ENCODE measurements around the gene INTS2.
"Not testable (repeated sequence)": the region's sequence is repeated elsewhere in the genome, so short reads cannot be mapped to it uniquely, and the experiment has no call there.

Gene INTS2

DNA sequence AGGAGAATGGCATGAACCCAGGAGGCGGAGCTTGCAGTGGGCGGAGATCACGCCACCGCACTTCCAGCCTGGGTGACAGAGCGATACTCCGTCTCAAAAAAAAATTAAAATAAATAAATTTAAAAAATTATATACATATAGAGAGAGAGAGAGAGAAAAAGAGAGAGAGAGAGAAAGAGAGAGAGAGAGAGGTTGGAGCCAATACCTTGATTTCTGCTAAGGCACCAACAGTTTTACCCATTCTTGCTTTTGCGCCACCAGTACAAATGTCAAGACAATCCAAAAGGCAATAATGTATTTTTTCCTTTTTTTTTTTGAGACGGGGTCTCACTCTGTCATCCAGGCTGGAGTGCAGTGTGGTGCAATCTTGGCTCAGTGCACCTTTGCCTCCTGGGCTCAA is 81.7 kb downstream of the INTS2 start:
- DNase-seq, result no peak

DNA sequence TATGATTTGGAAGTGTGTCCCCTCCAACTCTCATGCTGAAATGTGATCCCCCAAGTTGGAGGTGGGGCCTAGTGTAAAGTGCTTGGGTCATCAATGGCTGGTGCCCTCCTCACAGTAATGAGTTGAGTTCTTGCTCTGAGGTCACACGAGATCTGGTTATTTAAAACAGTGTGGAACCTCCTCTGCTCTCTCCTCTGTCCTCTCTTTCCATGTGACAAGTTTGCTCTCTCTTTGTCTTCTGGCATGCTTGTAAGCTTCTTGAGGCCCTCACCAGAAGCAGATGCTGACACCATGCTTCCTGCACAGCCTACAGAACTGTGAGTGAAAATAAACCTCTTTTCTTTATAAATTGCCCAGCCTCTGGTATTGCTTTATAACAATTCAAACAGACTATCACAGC is 84.3 kb downstream of the INTS2 start:
- no peak for DNase-seq

DNA sequence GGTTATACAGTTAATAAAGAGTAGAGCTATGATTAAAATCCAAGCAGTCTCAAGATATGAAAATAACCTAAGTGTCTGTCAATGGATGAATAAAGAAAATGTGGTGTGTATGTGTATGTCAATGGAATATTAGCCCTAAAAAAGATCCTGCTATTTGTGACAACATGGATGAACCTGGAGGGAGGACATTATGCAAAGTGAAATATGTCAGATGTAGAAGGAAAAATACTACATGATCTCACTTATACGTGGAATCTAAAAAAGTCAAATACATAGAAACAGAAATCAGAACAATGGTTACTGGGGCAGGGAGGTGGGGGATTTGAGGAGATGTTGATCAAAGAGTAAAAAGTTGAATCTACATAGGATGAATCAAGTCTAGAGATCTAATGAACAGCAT is 84.9 kb downstream of the INTS2 start:
- no peak for DNase-seq

DNA sequence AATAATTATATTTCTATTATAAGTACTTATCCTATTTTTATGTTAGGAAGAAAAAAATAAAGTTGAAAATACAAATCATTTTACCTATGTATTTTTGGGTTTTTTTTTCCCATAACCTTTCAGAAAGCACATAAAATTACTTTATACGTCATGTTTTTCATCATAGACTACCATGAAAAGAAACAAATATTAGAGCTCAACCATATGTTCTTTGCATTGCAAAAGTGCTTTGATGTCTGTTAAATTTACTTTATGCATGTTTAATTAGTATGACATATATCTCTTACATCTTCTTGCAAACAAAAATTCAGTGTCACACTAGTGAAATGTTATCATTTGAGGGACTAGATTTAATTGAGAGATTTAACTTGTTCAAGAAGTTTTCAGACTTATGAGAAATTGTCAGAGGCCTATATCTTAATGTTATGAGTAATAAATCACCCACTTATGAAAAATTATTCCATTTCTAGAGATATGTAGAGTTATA is 88.4 kb downstream of the INTS2 start:
- no peak for DNase-seq

DNA sequence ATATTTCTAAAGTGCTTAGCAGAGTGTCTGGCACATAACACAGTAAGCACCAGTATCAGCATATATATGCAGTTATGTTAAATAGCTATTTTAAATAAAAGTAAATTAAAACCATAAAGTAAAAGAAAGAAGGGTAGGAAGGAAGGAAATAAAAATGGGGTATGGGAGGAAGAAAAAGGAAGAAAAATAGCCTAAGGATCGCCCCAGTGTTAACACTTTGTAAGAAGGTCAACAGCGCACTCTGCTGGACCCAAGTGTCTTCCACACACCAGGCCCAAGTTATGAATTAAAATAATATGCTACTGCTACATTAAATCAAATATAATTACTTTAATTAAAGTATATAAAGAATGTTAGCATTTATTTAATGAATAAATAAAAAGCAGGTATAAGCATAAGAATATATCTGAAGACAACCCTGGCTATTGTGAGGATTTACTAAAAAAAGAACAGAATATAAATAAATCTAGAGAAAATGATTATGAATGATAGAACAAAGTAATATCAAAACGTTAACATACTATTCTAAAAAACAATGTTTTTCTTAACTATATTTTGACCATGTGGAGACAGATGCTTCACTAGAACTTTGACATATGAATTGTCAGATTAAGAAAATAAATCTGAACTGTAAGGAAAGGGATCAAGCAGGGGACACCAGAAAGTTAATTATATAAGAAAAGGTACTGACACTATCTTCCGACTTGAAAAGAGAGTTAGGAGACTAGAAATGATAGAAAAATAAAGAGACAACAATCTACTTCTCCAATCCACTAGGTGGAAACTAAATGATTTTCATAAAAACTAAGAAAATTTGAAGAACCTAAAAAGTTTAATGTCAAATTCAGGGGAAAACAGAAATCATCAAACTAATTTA is 90.4 kb downstream of the INTS2 start:
- DNase-seq, result peak; percentile 64

DNA sequence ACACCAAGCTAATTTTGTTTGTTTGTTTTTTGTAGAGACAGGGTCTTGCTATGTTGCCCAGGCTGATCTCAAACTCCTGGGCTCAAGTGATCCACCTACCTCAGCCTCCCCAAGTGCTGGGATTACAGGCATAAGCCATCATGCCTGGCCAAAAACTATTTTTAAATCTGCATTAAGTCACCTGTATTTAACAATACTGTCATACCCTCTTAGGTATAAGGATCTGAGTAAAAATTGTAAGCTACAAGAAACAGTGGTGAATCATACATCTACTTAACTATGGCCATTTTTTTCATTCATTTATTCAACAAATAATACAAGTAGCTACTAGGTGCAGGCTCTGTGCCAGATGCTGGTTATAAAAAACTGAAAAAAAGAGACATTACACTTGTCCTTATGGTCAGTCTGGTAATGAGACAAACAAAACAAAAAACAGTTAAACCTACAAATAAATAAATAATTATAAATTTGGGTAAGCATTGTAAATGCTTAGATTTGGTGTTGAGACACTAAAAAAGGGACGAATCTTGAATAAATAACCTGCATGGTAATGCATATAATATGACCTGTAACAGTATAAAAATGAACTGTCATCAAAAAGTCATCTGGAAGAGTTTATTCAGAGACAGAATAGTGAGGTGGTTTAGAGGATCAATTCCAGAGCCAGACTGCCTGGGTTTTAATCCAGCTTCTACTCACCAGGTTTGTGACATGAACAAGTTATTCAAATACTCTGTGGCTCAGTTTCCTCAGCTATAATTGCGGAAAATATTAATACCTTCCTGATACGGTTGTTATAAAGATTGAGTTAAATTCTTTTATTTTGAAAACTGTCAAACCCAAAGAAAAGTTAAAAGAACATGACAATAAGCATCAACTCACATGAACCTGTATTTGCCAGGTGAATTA is 91.3 kb downstream of the INTS2 start:
- no peak for DNase-seq

DNA sequence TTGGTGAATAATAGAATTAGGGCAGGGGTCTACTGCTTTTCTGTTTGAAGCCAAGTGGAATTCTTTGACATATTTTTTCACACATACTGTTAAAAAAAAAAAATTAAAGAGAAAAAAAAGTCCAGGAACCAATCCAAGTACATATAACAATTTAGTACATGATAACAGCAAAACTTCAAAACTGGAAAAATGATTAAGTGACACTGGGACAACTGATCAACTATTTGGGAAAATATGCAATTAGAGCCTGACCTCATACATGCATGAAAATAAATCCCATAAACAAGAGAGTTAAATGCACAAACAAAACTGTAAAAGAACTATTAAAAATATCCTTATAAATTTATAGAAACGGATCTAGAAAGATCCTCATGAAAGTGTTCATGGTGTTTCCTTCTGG is 92.2 kb downstream of the INTS2 start:
- DNase-seq, result no peak

DNA sequence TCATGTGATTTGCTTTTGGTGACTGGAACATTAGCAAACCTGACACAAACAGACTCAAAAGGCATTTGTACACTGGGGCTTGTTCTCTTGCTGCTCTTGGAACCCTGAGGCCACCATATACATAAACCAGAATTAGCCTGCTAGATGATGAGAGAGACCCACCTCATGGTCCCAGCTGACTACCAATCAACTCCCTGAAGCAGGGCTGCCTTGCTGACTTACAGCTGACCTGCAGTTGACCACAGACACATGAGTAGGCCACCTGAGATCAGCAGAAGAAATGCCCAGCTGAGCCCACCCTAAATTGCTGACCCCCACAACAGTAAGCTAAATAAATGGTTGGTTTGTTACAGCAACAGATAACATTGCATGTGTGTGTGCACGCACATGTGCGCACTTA is 93.2 kb downstream of the INTS2 start:
- DNase-seq, result no peak

DNA sequence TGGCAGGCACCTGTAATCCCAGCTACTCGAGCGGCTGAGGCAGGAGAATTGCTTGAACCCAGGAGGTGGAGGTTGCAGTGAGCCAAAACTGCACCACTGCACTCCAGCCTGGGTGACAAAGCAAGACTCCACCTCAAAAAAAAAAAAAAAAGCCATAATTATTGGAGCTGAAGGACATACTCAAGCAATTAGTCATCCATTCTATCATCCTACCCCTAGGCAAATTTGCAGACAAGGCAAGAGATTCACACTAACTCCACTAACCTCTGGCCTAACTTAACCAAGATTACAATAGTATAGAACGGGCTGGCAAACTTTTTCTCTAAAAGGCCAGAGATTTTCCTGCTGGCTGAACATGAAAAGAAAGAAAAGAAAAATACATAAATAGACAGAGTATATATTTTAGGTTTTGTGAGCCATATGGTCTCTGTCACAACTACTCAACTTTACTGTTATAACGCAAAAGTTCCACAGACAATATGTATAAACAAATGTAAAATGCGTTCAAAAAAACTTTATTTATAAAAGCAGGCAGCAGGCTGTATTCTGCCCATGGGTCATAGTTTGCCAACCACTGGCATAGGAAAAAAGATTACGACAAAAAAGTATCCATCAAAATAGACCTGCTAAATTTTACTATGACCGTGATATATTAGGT is 94.1 kb downstream of the INTS2 start:
- DNase-seq, result no peak

DNA sequence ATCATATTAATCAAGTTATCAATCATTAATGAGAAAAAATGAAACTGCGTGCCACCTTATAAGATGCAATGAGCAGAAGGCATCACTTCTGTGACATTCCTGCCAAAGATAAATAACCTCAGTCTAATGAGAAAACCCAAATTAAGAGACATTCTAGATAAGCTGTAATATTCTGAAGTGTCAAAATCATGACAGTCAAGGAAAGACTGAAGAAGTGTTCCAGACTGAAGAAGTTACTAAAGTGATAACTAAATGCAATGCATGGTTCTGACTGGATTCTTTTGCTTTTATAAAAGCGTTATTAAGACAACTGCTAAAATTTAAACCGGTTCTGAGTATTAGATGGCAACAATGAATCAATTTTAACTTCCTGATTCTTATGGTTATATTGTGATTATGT is 95.3 kb downstream of the INTS2 start:
- DNase-seq, result no peak

DNA sequence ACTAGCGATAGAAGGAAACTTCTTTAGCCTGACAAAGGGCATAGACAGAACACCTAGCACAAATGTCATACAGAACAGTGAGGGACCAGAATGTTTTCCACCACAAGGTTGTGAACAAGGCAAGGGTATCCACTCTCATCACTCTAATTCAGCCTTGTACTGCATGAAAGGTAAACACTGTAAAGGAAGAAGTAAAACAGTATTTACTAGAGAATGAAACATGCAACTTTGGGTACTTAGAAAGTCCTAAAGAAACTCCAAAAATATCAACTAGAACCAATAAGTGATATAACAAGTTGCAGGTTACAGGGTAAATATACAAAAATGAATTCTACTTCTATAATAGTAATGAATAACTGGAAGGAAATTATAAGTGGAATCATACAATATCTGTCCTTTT is 96.7 kb downstream of the INTS2 start:
- DNase-seq, result no peak

DNA sequence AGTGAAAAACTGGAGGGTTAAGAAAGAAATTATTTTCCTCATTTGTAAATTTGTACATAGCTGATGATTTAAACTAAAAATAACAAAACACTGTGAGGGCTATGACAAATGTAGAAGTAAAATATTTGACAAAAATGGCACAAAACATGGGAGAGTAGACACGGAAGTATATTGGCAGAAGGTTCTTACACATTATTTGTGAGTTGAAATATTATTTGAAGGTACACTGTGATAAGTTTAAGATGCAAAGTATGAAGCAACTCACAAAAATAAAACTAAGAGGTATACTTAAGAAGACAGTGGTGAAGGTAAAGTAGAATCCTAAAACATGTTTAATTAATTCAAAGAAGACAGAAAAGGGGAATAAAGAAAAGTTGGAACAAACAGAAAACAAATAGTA is 99.1 kb downstream of the INTS2 start:
- no peak for DNase-seq

DNA sequence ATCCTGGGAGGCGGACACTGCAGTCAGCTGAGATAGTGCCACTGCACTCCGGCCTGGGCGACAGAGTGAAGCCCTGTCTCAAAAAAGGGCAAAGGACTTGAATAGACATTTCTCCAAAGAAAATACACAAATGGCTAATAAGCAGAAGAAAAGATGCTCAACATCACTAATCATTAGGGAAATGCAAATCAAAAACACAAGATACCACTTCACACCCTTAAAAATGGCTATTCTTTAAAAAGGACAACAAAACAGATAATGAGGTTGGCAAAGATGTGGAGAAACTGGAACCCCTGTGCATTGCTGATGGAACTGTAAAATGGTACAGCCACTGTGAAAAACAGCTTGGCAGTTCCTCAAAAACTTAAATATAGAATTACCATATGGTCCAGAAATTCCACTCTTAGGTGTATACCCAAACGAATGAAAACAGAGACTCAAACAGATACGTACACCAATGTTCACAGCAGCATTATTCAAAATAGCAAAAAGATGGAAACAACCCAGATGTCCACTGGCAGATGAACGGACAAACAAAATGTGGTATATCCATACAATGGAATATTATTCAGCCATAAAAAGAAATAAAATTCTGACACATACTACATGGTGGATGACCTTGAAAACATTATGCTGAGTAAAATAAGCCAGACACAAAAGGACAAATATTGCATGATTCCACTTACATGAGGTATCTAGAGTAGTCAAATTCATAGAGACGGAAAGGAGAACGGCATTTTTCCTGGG is 100.0 kb downstream of the INTS2 start:
- DNase-seq, result no peak

DNA sequence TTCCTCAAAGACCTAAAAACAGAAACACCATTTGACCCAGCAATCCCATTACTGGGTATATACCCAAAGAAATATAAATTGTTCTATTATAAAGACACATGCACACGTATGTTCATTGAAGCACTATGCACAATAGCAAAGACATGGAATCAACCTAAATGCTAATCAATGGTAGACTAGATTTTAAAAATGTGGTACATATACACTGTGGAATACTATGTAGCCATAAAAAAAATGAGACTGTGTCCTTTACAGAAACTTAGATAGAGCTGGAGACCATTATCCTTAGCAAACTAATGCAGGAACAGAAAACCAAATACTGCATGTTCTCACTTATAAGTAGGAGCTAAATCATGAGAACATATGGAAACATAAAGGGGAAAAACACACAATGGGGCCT is 100.9 kb downstream of the INTS2 start:
- not testable (repeated sequence) for DNase-seq

DNA sequence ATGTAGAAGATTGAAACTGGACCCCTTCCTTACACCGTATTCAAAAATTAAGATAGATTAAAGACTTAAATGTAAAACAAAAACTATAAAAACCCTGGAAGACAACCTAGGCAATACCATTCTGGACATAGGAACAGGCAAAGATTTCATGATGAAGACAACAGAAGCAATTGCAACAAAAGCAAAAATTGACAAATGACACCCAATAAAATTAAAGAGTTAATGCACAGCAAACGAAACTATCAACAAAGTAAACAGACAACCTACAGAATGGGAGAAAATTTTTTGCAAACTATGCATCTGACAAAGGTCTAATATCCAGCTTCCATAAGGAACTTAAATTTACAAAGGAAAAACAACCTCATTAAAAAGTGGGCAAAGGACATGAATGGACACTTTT is 101.6 kb downstream of the INTS2 start:
- not testable (repeated sequence) for DNase-seq

DNA sequence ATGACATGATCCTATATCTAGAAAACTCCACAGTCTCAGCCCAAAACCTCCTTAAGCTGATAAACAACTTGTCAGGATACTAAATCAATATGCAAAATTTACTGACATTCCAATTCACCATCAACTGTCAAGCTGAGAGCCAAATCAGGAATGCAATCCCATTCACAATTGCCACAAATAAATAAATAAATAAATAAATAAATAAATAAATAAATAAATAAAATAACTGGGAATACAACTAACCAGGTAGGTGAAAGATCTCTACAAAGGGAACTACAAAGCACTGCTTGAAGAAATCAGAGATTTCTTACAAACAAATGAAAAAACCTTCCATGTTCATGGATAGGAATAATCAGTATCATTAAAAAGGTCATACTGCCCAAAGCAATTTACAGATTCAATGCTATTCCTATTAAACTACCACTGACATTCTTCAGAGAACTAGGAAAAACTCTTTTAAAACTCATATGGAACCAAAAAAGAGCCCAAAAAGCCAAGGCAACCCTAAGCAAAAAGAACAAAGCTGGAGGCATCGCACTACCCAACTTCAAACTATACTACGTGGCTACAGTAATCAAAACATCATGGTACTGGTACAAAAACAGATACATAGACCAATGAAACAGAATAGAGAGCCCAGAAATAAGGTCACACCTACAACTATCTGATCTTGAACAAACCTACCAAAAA is 102.2 kb downstream of the INTS2 start:
- no peak for DNase-seq

DNA sequence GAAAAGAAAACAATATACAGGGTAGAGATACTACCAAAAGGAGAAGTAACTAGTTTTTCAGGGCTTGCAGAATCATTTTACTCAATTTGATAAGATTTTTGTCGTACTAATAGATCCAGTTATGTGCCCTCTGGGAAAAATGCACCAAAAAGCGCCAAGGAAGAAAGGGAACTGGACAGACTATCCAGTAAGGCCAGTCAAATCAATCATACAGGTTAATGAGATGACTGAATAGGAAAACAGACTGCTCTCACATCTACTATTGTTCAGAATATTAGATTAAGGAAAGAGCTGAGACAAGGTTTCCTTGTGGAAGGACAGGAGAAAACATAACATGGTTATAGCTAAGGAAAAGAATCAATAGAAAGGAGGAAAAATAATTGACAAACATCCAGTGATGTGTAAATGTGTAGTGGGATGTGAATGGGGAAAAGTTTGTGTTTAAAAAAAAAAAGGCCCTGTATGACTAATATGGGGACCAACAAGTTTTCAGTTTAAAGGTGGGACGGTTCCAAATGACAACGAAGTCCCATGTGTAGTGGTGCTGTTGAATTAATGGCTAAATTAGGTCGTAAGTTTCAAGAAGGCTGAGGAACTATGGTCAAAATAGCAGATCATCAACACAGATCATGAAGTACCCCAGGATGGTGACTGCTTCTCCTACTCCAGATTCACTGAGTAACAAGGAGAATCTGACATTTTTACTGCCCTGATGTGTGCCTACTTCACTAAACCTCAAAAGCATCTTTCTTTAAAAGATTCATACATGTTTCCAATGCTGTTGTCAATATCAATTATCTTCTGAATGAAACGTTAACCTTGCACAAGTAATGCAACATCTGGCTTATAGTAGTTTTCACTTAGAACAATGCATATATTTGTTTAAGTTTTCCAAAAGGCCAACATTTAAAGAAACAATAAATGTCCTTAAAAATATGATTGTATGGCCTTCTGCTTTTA is 105.2 kb downstream of the INTS2 start:
- no peak for DNase-seq

DNA sequence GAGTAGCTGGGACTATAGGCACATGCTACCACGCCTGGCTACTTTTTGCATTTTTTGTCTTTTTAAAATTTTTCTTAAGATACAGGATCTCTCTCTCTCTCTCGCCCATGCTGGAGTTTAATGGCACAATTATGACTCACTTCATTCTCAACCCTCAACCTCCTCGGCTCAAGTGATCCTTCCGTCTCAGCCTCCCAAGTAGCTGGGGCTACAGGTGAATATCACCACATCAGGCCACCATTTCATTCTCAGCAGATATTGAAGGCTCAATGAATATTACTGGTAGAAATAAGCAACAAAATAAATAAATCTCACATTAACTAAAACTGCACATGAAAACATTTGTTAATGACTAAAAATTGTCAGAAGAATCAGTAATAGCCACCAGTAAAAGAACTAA is 106.1 kb downstream of the INTS2 start:
- DNase-seq, result no peak

DNA sequence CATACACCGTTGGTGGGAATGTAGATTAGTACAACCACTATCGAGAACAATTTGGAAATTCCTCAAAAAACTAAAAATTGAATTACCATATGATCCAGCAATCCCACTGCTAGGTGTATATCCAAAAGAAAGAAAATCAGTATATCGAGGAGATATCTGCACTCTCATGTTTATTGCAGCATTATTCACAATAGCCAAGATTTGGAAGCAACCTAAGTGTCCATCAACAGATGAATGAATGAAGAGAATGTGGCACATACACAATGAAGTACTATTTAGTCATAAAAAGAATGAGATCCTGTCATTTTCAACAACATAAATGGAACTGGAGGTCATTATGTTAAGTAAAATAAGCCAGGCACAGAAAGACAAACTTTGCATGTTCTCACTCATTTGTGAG is 108.5 kb downstream of the INTS2 start:
- DNase-seq, result not testable (repeated sequence)

DNA sequence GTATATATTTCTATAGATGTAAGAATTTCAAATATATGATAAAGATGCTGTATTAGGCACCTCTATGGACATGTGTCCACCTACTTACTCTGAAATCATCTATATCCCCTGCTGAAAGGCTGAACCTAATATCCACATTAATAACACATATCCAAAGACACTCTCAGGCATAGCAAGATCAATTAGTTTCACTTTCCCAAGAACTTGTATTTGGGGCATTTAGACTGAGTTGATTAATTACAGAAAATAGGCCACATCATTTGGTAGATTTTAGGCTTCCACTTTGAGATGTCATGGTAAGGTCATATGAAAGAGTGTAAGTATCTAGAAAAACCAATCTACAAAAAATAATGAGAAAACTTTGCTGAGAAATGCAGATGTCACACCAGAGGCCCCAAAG is 109.6 kb downstream of the INTS2 start:
- no peak for DNase-seq

DNA sequence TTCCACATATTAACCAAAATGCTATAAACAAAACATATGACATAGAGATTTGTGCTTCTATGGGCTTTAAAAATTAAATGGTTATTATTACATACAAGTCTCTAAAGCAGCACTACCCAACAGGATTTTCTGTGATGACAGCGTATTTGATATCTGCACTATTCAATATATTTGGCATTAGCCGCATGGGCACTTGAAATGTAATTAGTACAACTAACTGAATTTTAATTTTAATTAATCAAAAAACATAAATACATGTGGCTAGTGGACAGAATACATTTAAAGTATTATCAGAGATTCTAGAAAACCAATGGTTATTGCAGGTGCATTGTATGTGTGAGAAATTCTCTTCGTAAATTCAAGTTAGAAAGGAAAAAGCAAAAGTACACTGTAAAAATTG is 110.3 kb downstream of the INTS2 start:
- no peak for DNase-seq

Measured in NCI-H1436 (cell line).